Ishikawa (cell line): ENCODE results near the gene RARA.

Source experiments
- FOXM1 ChIP-seq: IDR thresholded peaks from 2 replicates; pipeline ENCODE4 v1.6.1; 2012; ENCODE audit warnings: low read depth, borderline replicate concordance
- RAD21 ChIP-seq: IDR thresholded peaks from 2 replicates; pipeline ENCODE4 v1.6.1; 2012; ENCODE audit warnings: low read depth
- TAF1 ChIP-seq: IDR thresholded peaks from 2 replicates; pipeline ENCODE4 v1.6.1; 2012; ENCODE audit warnings: low read depth, mild to moderate bottlenecking
- TEAD4 ChIP-seq: IDR thresholded peaks from 2 replicates; pipeline ENCODE4 v1.6.1; 2012
- YY1 ChIP-seq: IDR thresholded peaks from 2 replicates; pipeline ENCODE4 v1.6.1; 2012; ENCODE audit warnings: low read depth

GRCh38 chr17:40352779-40353394 is 43.9 kb downstream of the RARA start:
- no peak for TF ChIP-seq RAD21
- TF ChIP-seq YY1, result no peak
- no peak for TF ChIP-seq TAF1
- TF ChIP-seq FOXM1, result no peak
- no peak for TF ChIP-seq TEAD4
